ENCODE results near the gene SYCP1.

- TF ChIP-seq CTCF (IDR thresholded peaks at IDR 0.05) (no peak), POLR2A (IDR thresholded peaks at IDR 0.05) (no peak)
Measured at GRCh38 chr1:115021145-115021544, 166.5 kb downstream of the SYCP1 start.

Measured in esophagus squamous epithelium (tissue), 4 donors.